Activated CD4-positive, alpha-beta T cell treated with anti-CD3 and anti-CD28 coated beads, Interleukin-2, amount 10 ng/mL, durations not matched to agents 7 days and 5 days (primary cell): ENCODE results near the gene TLR10. TPM values are rescaled to one million over a fixed set of nuclear protein-coding genes. Genes with fewer than 3 reads are reported as not detected.
A peak's percentile ranks its signal among the peaks of the same experiment; 100 is the strongest.

Experiments used
- CTCF ChIA-PET: fragments of 350-600 bp; sonication (Branson Sonifier 250); formaldehyde crosslinking; loops from one replicate; lab custom pipeline; 2021; ENCODE audit warnings: antibody characterized with exemption; lab: Charles Lee
- POLR2A ChIA-PET: fragments of 350-600 bp; sonication (Branson Sonifier 250); formaldehyde crosslinking; loops from one replicate; lab custom pipeline; 2021; ENCODE audit warnings: antibody characterized with exemption; lab: Charles Lee
- DNase-seq: peaks from one replicate; pipeline ENCODE4 v3.0.0-alpha.2; 2020
- H3K27ac Mint-ChIP-seq: one replicate; pipeline ENCODE4 v1.8.0; 2021; ENCODE audit warnings: mild to moderate bottlenecking, moderate library complexity, mixed read lengths
- H3K27me3 Mint-ChIP-seq: one replicate; pipeline ENCODE4 v1.8.0; 2021; ENCODE audit warnings: mixed read lengths
- H3K36me3 Mint-ChIP-seq: one replicate; pipeline ENCODE4 v1.8.0; 2021; ENCODE audit warnings: low read depth, mixed read lengths
- H3K4me1 Mint-ChIP-seq: one replicate; pipeline ENCODE4 v1.8.0; 2021; ENCODE audit warnings: mixed read lengths
- H3K4me3 Mint-ChIP-seq: one replicate; pipeline ENCODE4 v1.8.0; 2021; ENCODE audit warnings: mild to moderate bottlenecking, moderate library complexity, mixed read lengths
- H3K9me3 Mint-ChIP-seq: one replicate; pipeline ENCODE4 v1.8.0; 2021; ENCODE audit warnings: mixed read lengths
- total RNA-seq, 2 experiments: library from RNA; stranded (reverse); gene quantifications; one replicate each; pipeline ENCODE4 v1.2.3, GENCODE V29; 2021

The TLR10 gene
- total RNA-seq, 2 experiments from 2014 or later, result 0.23 TPM; not detected in 1

DNA sequence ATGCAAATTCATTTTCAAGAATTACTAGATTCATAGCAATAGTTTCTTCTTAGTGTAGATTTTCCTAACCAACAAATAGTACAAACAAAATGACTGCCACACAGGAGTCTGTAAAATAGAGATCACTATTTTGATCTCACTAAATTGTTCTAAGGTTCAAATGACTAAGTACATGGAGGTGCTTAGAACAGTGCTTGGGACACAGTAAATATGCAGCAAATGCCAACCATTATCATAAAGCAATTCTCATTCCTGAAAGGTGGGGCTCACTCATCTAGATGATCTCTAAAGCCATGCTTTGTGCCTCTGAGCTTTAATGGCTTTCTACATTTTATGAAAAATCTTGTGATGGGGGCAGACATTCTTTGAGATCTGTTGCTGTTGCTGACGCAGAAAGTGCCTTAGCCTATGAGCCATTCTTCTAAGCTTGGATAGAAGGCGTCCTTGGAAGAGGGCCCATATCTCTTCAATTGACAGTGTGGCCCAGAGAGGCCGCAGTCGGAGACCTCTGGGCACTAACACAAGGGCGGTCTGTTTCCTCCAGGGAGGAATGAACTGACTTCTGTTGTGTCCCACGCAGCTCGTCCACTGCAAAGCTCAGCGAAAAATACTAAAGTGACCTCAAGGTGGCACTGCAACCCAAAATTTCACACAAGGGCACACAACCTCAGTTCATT lies 23.5 kb downstream of the TLR10 start:
- POLR2A ChIA-PET, result no interaction called here
- no peaks in the 10 kb centered on the region for H3K9me3 Mint-ChIP-seq
- H3K27ac Mint-ChIP-seq, result no peak overlapping the region
- DNase-seq, result peak; percentile 66
- peaks cover 29% of the 10 kb centered on the region for H3K4me1 Mint-ChIP-seq
- H3K27me3 Mint-ChIP-seq, result no peaks in the 10 kb centered on the region
- H3K4me3 Mint-ChIP-seq, result no peak overlapping the region
- CTCF ChIA-PET, result interaction anchor here (0.8 to 2.3 kb wide), 15 partner anchors 9 to 718 kb away, joined by 3 to 17 read pairs (median 5); partner anchors contain the start of genes TLR1 and TLR10
- H3K36me3 Mint-ChIP-seq, result peaks cover 6% of the 10 kb centered on the region

DNA sequence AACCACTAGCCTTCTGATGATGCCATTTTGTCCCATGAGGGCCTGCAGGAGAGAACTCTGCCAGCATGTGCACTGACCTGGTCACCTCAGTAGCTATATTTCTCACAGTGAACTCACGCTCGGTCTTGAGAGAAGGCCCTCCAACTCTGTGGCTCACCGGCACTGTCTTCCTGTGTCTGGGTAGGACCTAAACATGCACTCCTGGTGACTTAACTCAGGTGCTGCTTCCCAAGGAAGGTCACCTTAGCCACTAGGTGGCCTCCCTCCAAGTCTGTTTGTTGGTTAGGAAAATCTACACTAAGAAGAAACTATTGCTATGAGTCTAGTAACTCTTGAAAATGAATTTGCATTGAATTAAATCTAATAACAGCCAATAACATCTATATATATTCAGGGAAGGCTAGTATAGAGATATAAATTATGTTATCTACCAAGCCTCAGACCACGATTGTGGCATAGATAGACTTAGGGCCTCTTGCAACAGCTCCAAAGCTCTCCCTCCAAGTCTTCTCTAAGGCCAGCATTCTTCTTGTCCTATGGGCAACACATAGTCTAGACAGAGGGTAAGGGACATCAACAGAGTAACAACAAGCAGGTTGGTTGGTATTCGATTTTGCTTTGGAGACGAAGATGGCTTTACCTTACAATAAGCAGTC lies 24.7 kb downstream of the TLR10 start:
- H3K9me3 Mint-ChIP-seq, result no peaks in the 10 kb centered on the region
- peaks cover 27% of the 10 kb centered on the region for H3K4me1 Mint-ChIP-seq
- H3K36me3 Mint-ChIP-seq, result peaks cover 6% of the 10 kb centered on the region
- H3K27ac Mint-ChIP-seq, result no peak overlapping the region
- no peaks in the 10 kb centered on the region for H3K27me3 Mint-ChIP-seq
- H3K4me3 Mint-ChIP-seq, result no peak overlapping the region
- POLR2A ChIA-PET, result interaction anchor here (0.9 kb wide), 1 partner anchor 128 kb away, joined by 3 read pairs; no protein-coding TSS in a partner anchor
- CTCF ChIA-PET, result interaction anchor here (0.6 to 2.3 kb wide), 7 partner anchors 15 to 572 kb away, joined by 3 to 8 read pairs (median 4); partner anchors contain the start of gene TLR10
- peak; percentile 24 for DNase-seq

DNA sequence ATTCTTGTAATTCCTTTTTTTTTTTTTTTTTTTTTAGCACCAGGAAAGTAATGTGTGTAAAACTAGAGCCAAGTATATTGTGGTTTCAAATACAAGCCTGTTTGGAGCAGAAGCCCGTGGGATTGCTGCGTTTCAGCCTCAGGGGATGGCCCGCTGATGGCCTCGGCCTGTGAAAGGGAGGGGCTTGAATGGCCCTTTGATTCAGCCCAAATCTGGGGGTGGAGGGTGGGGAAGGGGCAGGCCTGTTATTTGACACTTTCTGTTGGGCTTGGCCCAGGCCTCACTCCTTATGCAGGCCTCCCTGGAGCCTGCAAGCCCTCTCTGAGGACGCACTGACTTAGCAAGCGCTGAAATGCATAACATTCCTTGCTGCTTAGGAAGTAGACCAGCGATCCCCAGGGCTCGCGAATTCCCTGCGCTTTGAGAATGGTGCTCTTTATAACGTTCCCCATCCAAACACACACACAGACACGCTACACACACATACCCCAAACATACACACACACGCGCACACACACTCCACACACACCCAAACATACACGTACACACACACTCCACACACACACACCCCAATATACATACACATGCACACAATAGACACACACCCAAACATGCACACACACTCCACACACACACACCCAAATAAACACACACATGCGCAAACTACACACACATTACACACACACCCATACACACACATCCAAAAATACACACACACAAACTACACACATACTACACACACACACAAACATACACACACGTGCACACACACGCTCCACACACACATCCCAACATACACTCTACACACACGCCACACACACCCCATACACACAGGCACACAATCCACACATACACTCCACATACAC lies 29.6 kb downstream of the TLR10 start:
- Mint-ChIP-seq H3K27ac (no peak overlapping the region), H3K4me3 (no peak overlapping the region), H3K9me3 (peaks cover 9% of the 10 kb centered on the region), H3K4me1 (peaks cover 3% of the 10 kb centered on the region), H3K27me3 (no peaks in the 10 kb centered on the region), H3K36me3 (peaks cover 6% of the 10 kb centered on the region)
- ChIA-PET POLR2A (no interaction called here), CTCF (no interaction called here)
- DNase-seq, result no peak

DNA sequence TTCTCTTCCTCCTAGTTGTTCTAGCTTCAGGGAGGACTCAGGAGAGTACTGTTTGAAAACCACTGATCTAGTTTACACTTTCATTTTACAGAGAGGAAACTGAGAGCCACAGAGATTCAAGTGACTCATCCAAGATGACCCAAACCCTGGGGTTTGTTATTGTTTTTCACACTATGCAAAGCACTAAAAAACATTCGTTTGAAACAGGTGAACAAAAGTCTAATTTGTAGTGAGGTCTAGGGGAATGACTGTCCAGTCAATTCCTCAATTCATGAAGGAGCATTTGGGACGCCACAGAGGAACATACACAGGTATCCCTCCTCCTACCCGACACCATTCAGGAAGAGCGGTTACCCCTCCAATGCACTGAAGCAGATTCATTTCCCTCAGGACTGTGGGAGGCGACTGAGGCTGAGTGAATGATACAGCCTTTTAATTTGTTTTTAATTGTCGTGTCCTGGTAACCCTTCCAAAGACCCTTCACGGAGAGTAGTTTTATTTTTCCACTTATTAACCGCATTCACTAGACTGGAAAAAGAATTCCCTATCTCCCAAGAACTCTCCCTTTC lies 30.3 kb downstream of the TLR10 start:
- H3K4me1 Mint-ChIP-seq, result no peaks in the 10 kb centered on the region
- H3K27ac Mint-ChIP-seq, result no peak overlapping the region
- ChIA-PET CTCF (no interaction called here), POLR2A (no interaction called here)
- peaks cover 7% of the 10 kb centered on the region for H3K36me3 Mint-ChIP-seq
- H3K4me3 Mint-ChIP-seq, result no peak overlapping the region
- DNase-seq, result peak; percentile 31
- H3K9me3 Mint-ChIP-seq, result peaks cover 11% of the 10 kb centered on the region
- no peaks in the 10 kb centered on the region for H3K27me3 Mint-ChIP-seq

DNA sequence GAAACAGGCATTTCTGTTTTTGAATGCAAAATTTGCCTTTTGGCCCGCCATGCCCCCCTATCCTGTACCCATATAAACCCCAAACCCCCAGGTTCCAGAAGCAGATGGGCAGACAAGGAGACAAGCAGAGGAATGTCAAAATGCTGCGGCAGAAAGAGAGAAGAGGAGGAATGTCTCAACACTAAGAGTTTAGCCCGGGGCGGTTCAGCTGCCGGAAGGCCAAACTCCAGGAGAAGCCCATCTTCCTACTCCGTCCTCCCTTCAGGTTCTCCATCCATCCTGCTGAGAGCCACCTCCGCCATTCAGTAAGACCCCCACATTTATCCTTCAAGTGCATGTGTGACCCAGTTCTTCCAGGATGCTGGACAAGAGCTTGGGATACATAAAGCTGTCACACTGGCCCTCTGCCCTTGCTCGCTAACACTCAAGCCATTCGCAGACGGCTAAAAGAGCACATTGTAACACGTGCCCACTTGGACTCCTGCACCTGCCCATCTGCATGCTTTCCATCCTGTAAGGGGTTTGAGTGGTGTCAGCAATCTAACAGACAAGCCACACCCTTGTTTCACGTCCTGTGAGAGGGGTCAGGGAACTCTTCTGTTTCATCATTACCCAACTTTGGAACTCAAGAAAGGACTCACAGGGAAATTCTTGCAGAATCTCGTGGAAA lies 31.3 kb downstream of the TLR10 start:
- Mint-ChIP-seq H3K36me3 (peaks cover 10% of the 10 kb centered on the region), H3K4me3 (no peak overlapping the region), H3K4me1 (no peaks in the 10 kb centered on the region), H3K27ac (no peak overlapping the region), H3K27me3 (no peaks in the 10 kb centered on the region), H3K9me3 (peaks cover 20% of the 10 kb centered on the region)
- DNase-seq, result no peak
- ChIA-PET POLR2A (no interaction called here), CTCF (no interaction called here)

DNA sequence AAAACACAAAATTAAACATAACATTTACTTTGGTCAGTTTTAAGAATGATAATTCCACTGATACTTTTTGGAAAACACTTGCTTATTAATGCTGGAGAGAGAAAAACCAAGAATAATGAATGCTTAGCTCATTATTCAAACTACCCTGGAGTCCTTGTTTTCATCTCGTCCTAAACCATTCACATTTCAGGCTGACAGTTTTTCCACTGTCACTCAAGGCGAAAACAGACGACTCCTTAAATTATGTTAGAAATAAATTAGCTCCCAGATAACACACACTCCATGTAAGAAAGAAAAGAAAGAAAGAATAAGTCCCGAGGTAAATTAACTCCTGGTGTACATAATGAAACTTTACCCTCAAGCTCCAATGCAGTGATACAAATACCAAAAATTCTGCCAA lies 33.5 kb downstream of the TLR10 start:
- no peak overlapping the region for H3K4me3 Mint-ChIP-seq

DNA sequence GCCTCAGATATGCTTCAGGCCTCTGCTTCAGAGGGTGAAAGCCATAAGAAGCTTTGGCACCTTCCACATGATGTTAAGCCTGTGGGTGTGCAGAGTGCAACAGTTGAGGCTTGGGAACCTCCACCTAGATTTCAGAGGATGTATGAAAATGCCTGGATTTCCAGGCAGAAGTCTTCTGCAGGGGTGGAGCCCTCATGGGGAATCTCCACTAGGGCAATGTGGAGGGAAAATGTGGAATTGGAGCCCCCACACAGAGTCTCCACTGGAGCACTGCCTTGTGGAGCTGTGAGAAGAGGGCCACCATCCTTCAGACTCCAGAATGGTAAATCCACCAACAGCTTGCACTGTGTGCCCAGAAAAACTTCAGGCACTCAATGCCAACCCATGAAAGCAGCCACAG lies 35.2 kb downstream of the TLR10 start:
- Mint-ChIP-seq H3K9me3 (peaks cover 20% of the 10 kb centered on the region), H3K36me3 (peaks cover 10% of the 10 kb centered on the region), H3K4me1 (peaks cover 6% of the 10 kb centered on the region), H3K27ac (no peak overlapping the region), H3K4me3 (no peak overlapping the region), H3K27me3 (no peaks in the 10 kb centered on the region)
- no peak for DNase-seq
- CTCF ChIA-PET, result interaction anchor here (0.6 kb wide), 1 partner anchor 47 kb away, joined by 3 read pairs; no protein-coding TSS in a partner anchor
- POLR2A ChIA-PET, result no interaction called here

More for the DNA sequence above, 33.5 kb downstream of the TLR10 start:
- H3K36me3 Mint-ChIP-seq, result peaks cover 10% of the 10 kb centered on the region
- no peak overlapping the region for H3K27ac Mint-ChIP-seq
- no peaks in the 10 kb centered on the region for H3K27me3 Mint-ChIP-seq
- ChIA-PET CTCF (interaction anchor here (0.9 kb wide), 1 partner anchor 33 kb away, joined by 3 read pairs; the partner anchor contains the start of gene TLR10), POLR2A (no interaction called here)
- no peaks in the 10 kb centered on the region for H3K4me1 Mint-ChIP-seq
- H3K9me3 Mint-ChIP-seq, result peaks cover 20% of the 10 kb centered on the region
- DNase-seq, result no peak

DNA sequence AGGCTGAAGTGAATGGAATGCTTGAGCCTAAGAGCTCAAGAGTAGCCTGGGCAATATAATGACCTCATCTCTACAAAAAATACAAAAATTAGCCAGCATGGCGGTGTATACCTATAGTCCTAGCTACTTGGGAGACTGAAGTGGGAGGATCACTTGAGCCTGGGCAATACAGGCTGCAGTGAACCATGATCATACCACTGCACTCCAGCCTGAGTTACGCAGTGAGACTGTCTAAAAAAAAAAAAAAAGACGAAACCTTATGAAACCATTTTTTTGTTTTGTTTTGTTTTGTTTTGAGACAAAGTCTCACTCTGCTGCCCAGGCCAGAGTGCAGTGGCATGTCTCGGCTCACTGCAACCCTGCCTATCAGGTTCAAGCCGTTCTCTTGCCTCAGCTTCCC lies 36.9 kb downstream of the TLR10 start:
- ChIA-PET POLR2A (no interaction called here), CTCF (interaction anchor here (0.6 to 0.7 kb wide), 3 partner anchors 163 to 232 kb away, joined by 3 to 7 read pairs (median 5); no protein-coding TSS in a partner anchor)
- Mint-ChIP-seq H3K36me3 (peaks cover 10% of the 10 kb centered on the region), H3K9me3 (peaks cover 20% of the 10 kb centered on the region), H3K27ac (no peak overlapping the region), H3K4me1 (peaks cover 6% of the 10 kb centered on the region), H3K4me3 (no peak overlapping the region), H3K27me3 (no peaks in the 10 kb centered on the region)
- no peak for DNase-seq

DNA sequence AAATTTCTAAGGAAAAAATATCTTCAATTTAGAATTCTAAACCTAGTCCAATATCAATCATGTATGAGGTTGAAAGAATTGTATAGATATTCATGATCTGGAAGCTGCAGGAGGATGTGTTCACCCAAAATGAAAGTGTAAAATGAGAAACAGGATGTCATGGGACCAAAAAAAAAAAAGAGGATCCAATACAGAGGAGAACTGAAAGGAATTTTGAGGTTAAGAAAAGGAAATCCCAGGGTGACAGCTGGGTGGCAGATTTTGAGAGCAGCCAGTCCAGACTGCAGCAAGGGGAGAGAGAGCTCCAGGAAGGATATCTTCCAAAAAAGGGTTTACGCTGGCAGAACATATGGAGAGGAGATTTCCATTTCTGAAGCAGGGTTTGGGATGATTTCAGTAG lies 38.9 kb downstream of the TLR10 start:
- POLR2A ChIA-PET, result no interaction called here
- peaks cover 10% of the 10 kb centered on the region for H3K36me3 Mint-ChIP-seq
- no peaks in the 10 kb centered on the region for H3K27me3 Mint-ChIP-seq
- H3K27ac Mint-ChIP-seq, result no peak overlapping the region
- H3K4me1 Mint-ChIP-seq, result peaks cover 6% of the 10 kb centered on the region
- CTCF ChIA-PET, result interaction anchor here (0.6 to 2.3 kb wide), 5 partner anchors 9 to 527 kb away, joined by 3 to 11 read pairs (median 3); no protein-coding TSS in a partner anchor
- no peak for DNase-seq
- H3K4me3 Mint-ChIP-seq, result no peak overlapping the region
- H3K9me3 Mint-ChIP-seq, result peaks cover 17% of the 10 kb centered on the region

DNA sequence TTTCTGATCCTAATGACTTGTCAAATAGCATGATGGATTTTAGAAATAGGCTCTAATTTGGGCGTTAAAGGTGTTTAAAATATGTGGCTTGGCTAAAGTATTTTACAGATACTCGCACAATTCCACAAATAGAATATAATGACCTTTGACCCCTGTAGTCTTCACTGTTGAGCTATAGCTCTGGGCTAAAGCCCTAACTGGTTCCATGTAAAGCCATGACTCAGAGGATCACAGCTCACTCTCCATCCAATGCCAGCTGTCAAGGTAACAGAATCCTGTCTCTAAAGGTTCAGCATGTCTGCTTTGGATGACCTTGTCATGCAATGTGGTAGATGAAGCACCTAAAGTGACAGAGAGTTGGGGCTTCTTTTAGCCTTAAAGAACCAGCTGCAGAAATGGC lies 42.5 kb downstream of the TLR10 start:
- H3K4me1 Mint-ChIP-seq, result peaks cover 6% of the 10 kb centered on the region
- H3K4me3 Mint-ChIP-seq, result no peak overlapping the region
- no peaks in the 10 kb centered on the region for H3K36me3 Mint-ChIP-seq
- H3K27me3 Mint-ChIP-seq, result no peaks in the 10 kb centered on the region
- H3K27ac Mint-ChIP-seq, result no peak overlapping the region
- no peaks in the 10 kb centered on the region for H3K9me3 Mint-ChIP-seq
- DNase-seq, result no peak
- CTCF ChIA-PET, result interaction anchor here (0.6 to 3.3 kb wide), 3 partner anchors 9 to 864 kb away, joined by 3 to 13 read pairs (median 4); no protein-coding TSS in a partner anchor
- POLR2A ChIA-PET, result no interaction called here

DNA sequence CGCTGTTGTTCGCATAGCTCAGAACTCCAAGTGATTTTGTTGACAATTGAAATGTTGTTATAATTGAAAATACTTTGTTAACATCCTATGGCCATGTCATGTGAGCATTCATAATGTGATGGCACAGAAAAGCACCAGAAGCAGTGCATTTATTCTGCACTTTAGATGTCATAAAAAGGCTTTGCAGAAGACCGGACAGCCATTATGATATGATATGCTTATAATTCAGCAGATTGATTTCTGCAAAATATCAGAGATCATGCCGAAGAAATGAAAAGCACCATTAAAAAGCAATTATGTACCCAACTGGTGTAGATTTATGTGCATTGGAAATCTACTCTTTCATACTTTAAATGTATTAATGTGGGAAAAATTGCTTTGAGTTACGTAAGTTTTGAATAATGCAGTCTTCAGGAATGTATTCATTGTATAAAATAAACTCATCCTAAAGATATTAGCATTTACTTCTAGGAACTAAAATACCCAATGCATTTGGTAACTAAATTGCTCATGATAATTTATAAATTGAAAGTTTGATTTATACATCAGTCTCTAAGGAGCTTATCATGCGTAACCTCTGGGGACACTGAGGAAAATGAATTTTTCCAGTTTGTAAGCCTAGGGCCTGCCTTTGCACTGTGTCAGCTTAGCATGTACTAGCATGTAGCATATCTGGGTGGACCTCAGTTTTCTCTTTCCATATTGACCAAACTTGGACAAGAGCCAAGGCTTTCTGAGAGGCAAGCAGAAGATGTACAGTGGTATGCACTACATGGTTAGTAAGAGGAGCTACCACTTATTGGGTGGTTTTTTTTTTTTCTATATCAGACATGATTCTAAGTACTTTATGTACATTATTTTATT lies 43.6 kb downstream of the TLR10 start:
- no peak for DNase-seq
- Mint-ChIP-seq H3K4me3 (no peak overlapping the region), H3K36me3 (no peaks in the 10 kb centered on the region), H3K27me3 (no peaks in the 10 kb centered on the region), H3K4me1 (peaks cover 5% of the 10 kb centered on the region), H3K27ac (no peak overlapping the region), H3K9me3 (peaks cover 2% of the 10 kb centered on the region)
- ChIA-PET POLR2A (no interaction called here), CTCF (interaction anchor here (0.6 to 3.3 kb wide), 5 partner anchors 8 to 862 kb away, joined by 3 to 13 read pairs (median 4); no protein-coding TSS in a partner anchor)
